EH (cell line): ENCODE results near the gene FRAT1.

Experiments
- DNase-seq: peaks from one replicate; pipeline ENCODE4 v3.0.0-alpha.2; 2015; ENCODE audit warnings: low read depth

Gene FRAT1

DNA sequence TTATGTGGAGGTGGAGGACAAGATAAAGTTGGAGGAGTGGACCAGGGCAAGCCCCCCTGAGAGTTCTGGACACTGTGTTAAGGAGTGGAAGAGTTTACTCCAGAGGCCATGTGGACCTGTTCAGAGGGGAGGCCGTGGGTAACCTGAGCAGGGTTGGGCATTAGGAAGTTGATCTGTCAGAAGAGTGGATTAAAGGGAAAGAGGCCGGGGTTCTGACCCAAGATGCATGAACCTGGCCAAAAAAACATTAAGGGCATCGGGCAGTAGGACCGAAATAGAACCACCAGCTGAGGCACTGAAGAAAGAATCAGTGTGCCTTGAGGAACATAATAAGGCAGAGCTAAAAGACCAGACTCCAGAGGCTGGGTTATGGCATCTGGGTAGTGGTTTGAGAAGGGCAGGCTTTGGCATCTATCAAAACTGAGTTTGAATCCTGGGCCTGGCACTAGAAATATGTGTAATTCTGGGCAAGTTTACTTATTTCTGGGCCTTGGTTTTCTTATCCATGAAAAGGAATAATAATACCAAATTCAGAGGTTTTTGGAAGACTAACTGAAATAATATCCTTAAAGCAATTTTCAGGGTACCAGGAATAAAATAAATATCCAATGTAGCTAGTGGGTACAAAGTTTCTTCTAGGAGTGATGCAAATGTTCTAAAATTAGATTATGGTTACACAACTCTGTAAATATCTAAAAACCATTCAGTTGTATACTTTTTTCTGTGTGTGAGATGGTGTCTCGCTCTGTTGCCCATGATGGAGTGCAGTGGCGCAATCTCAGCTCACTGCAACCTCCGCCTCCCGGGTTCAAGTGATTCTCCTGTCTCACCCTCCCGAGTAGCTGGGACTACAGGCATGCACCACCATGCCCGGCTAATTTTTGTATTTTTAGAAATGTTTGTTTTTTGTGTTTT, 10.9 kb upstream of the FRAT1 start:
- DNase-seq: no peak

DNA sequence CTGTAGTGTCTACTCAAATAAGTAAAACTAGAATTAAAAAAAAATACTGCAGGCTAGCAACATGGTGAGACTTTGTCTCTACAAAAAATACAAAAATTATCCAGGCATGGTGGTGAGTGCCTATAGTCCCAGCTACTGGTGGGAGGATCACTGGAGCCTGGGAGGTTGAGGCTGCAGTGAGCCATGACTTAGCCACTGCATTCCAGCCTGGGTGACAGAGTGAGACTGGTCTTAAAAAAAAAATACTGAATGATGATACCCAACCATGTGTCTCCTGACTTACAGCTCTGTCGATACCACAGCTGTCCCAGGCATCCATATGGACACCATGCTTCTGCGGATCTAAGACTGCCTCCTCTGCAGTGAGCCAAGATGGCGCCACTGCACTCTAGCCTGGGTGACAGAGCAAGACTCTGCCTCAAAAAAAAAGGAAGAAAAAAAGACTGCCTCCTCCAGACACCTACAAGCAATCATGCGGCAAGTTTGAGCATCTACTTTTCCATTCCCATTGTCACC, 7.9 kb upstream of the FRAT1 start:
- DNase-seq: no peak

DNA sequence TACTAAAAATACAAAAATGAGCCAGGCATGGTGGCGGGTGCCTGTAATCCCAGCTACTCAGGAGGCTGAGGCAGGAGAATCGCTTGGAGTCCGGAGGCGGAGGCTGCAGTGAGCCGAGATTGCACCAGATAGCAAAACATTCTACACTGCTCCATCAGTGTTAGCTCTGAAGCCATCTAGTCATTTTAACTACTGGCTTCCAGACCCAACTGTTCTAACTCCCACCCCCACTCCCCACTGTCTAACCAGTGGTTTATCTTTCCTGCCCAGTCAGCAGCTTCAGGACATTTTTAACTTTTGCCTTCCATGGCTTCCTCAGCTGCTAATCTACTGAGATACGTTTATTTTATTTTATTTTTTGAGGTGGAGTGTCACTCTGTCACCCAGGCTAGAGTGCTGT, 6.2 kb upstream of the FRAT1 start:
- no peak for DNase-seq

DNA sequence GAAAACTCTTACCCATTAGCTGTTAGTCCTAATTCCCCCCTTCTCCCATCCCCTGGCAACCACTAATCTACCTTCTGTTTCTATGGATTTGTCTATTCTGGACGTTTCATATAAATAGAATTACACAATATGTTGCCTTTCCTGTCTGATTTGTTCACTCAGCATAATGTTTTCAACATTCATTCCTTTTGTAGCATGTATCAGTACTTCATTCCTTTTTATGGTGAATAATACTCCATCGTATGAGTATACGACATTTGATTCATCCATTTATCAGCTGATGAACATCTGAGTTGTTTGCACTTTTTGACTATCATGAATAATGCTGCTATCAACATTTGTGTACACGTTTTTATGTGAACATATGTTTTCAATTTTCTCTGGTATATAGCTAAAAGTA, 4.4 kb upstream of the FRAT1 start:
- DNase-seq: no peak

GRCh38 chr10:97319671-97320479, 804 bp downstream of the FRAT1 start:
- DNase-seq: peak; percentile 35

GRCh38 chr10:97320480-97321031, 1.5 kb downstream of the FRAT1 start:
- no peak for DNase-seq

GRCh38 chr10:97321032-97321803, 2.1 kb downstream of the FRAT1 start:
- DNase-seq: no peak

- DNase-seq: no peak
These were observed 2.7 kb downstream of the FRAT1 start for GRCh38 chr10:97321804-97322190.

DNA sequence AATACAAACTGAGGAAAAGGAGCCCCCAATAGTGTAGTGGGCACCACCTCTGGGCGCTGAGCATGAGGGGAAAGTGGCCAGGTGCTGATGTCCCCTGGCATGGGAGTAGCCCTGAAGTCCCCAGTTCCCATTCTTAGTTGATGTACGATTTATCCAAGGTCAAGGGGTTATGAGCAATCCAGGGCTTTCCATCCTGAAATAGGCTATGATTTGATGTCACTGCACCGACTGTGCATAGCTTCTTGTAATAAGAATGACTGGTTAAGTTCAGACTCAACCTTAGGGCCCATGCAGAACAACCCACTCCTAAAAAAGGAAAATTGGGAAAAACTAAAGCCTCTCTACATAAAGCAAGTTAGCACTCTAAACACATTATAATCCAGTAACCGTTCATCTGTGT, 4.4 kb downstream of the FRAT1 start:
- DNase-seq: no peak

DNA sequence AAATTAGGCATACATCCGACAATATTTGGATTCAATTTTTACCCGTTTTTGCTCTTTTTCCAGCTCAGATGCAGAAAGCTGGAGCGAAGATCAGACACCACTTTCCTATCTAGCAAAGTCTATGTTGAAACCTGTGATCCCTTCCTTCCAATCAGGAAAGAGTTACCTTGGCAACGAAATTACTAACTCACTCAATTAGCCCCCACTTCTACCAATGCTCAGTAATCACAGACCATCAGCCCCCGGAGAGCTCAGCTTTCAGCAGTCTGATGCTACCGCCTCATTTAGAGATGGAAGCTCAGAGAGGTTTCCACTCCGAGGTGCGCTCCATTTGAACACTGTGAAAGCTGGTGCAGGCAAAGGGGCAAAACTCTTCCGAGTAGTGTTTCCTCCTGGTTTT, 6.7 kb downstream of the FRAT1 start:
- no peak for DNase-seq

DNA sequence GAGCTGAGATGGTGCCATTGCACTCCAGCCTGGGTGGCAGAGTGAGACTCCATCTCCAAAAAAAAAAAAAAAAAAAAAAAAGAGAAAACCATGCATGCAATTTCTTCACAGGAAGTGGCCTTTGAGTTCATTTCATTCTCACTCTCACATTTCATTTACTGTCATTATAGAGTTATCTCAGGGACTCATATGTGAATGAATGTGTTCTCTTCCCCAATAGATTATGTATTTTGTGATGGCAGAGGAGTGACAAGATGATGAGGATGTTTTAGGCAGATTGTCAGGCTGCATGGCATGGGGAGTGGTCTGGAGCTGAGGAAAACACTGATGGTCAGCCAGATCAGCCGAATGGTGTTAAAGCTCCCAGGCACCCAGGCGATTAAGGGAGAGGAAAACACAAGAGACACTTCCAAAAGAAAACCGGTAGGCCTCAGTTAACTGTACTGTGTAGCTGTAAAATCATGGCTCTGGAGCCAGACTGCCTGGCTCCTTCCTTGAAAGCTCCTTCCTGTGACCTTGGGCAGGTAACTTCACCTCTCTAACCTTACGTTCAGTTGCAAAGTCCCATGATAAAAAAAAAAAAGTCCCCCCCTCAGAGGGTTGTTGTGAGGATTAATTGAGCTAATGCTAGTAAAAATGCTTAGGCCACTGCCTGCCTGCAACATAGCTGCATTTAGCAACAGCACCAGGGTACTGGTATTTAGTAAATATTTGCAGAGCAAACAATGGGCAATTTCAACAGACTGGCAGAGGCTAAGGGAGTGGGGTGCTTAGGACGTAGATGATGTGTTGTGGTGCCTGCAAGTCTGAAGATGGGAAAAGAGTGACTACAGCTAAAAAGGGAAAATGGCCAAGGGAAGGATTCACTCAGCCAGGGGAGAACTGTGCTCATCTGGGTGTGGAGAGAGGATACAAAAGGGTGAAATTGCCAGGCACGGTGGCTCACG, 8.6 kb downstream of the FRAT1 start:
- DNase-seq: no peak

DNA sequence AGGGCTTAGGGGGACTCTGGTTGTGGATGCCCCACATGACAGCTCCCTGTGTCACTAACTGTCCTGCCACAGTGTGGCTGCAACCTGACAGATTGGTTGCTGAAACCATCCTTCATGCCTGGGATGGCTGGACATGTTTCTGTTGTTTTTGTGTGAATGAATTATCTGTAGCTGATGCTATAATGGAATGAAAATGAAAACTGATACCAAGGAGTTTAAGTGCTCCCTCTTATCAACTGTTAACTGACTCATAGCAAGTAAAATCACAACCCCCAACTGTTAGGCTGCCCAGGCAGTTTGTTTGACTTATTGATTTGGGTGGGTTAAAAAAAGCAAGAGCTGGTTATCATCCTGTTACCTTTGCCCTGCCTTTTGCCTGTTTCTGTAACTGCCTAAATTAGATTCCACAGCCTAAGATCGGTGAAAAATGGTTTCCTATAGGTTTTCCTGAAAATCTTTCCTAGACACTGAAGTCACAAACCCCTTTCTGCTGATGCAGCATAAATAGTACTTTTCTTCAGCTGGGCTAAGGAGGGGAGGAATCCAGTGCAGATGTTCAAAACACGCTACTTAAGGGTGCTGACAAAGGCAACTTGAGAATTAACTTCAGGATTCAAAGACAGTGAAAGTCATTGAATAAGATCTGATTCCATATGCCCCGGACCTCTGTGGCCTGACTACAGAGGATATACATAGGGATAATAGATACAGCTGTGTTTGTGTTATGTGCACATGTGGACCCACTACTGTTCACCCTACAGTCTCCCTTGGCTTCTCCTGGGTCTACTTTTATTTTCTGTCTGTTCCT, 9.8 kb downstream of the FRAT1 start:
- no peak for DNase-seq

DNA sequence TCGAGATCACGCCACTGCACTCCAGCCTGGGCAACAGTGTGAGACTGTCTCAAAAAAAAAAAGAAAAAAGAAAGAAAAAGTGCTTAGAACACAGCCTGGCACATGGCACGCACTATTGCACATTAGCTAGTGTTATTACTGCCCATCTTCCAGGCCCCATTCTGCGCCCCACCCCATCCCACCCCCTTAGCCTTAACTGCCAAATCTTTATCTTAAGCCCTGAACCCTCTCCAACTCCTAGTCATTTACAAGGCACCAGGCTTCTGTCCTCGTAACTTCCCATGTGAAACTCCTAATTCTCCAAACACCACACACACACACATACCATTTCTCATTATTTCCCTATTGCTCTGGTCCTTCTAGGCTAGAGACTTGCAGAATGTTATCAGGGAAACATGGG, 10.7 kb downstream of the FRAT1 start:
- no peak for DNase-seq

- no peak for DNase-seq
These were observed 12.2 kb downstream of the FRAT1 start for GRCh38 chr10:97331153-97331703.

GRCh38 chr10:97332591-97333350, 13.7 kb downstream of the FRAT1 start:
- DNase-seq: peak; percentile 88

- peak; percentile 48 for DNase-seq
These were observed 14.2 kb downstream of the FRAT1 start for GRCh38 chr10:97333351-97333600.

GRCh38 chr10:97333601-97334369, 14.7 kb downstream of the FRAT1 start:
- DNase-seq: peak; percentile 62
